Measurements from ENCODE around the gene UNC119.

- TF ChIP-seq CTCF (optimal IDR thresholded peaks at IDR 0.05 in 1 of 3, IDR thresholded peaks at IDR 0.05 in 1 of 3, conservative IDR thresholded peaks at IDR 0.05 in 1 of 3; ENCODE audit: extremely low read depth in 1 of 3, insufficient read depth in 2 of 3, low read length in 3 of 3) (no peak), EZH2 (IDR thresholded peaks at IDR 0.05; ENCODE audit: low read length) (no peak)
Measured at GRCh38 chr17:28598389-28598788, 46.0 kb upstream of the UNC119 start.
